Measurements from ENCODE around the gene CANT1. TPM values are rescaled to one million over a fixed set of nuclear protein-coding genes. Genes with fewer than 3 reads are reported as not detected.
A peak's percentile ranks its signal among the peaks of the same experiment; 100 is the strongest.

Gene CANT1
- total and polyA plus RNA-seq, 3 donors from 2014 or later: 60.6 to 80.5 (median 64.1) TPM

GRCh38 chr17:78988152-78988551 is 21.4 kb downstream of the CANT1 start:
- no peaks in the 10 kb centered on the region for H3K36me3 ChIP-seq (ENCODE audit: low read depth, missing control alignments)
- no peaks in the 10 kb centered on the region for H3K27me3 ChIP-seq
- TF ChIP-seq CTCF (IDR thresholded peaks at IDR 0.05) (no peak), POLR2A (IDR thresholded peaks at IDR 0.05) (no peak)
- H3K9me3 ChIP-seq: no peaks in the 10 kb centered on the region
- no peak overlapping the region for H3K27ac ChIP-seq
- DNase-seq: no peak
- peaks cover 21% of the 10 kb centered on the region for H3K4me1 ChIP-seq
- intact Hi-C loops (cut with DNase I; ENCODE audit: low total_unique reads): no loop called here
- 48 to 59% methylated on average over 6 of the region's 6 CpGs for WGBS, 2 donors
- no peak overlapping the region for H3K4me3 ChIP-seq

- Histone ChIP-seq H3K27me3 (no peaks in the 10 kb centered on the region), H3K36me3 (ENCODE audit: low read depth, missing control alignments) (no peaks in the 10 kb centered on the region), H3K4me3 (peak overlapping the region in 1 of 2 donors; percentile 18), H3K4me1 (peaks cover 9% of the 10 kb centered on the region), H3K27ac (peak overlapping the region in 1 of 2 donors; percentile 80), H3K9me3 (no peaks in the 10 kb centered on the region)
- intact Hi-C loops (cut with DNase I; ENCODE audit: low total_unique reads): no loop called here
- DNase-seq: peak; percentile 46
- 21 to 22% methylated on average over 15 of the region's 15 CpGs for WGBS, 2 donors
- TF ChIP-seq POLR2A (IDR thresholded peaks at IDR 0.05) (no peak), CTCF (IDR thresholded peaks at IDR 0.05) (no peak)
Measured at GRCh38 chr17:78986649-78987328, 22.8 kb downstream of the CANT1 start.

GRCh38 chr17:78986048-78986648 is 23.4 kb downstream of the CANT1 start:
- no peak for TF ChIP-seq POLR2A (IDR thresholded peaks at IDR 0.05)
- peak in 2 of 3 experiments; percentile 32 to 45 for TF ChIP-seq CTCF (IDR thresholded peaks at IDR 0.05)
- peak; percentile 73 for DNase-seq
- H3K4me1 ChIP-seq: peaks cover 8% of the 10 kb centered on the region
- intact Hi-C loops (cut with DNase I; ENCODE audit: low total_unique reads): no loop called here
- peak overlapping the region in 1 of 2 donors; percentile 80 for H3K27ac ChIP-seq
- no peak overlapping the region for H3K4me3 ChIP-seq
- H3K27me3 ChIP-seq: no peaks in the 10 kb centered on the region
- no peaks in the 10 kb centered on the region for H3K36me3 ChIP-seq (ENCODE audit: low read depth, missing control alignments)
- WGBS, 2 donors: 21 to 28% methylated on average over 6 of the region's 6 CpGs
- no peaks in the 10 kb centered on the region for H3K9me3 ChIP-seq

- H3K27me3 ChIP-seq: no peaks in the 10 kb centered on the region
- H3K36me3 ChIP-seq (ENCODE audit: low read depth, missing control alignments): no peaks in the 10 kb centered on the region
- H3K9me3 ChIP-seq: no peaks in the 10 kb centered on the region
- TF ChIP-seq CTCF (IDR thresholded peaks at IDR 0.05) (no peak), POLR2A (IDR thresholded peaks at IDR 0.05) (no peak)
- H3K4me1 ChIP-seq: peaks cover 11% of the 10 kb centered on the region
- intact Hi-C loops (cut with DNase I; ENCODE audit: low total_unique reads): no loop called here
- H3K4me3 ChIP-seq: no peak overlapping the region
- H3K27ac ChIP-seq: peak overlapping the region in 1 of 2 donors; percentile 80
- 86 to 91% methylated on average over 5 of the region's 5 CpGs for WGBS, 2 donors
- no peak for DNase-seq
Measured at GRCh38 chr17:78985395-78985794, 24.2 kb downstream of the CANT1 start.
